ENCODE data around the gene PIK3AP1.

DNA sequence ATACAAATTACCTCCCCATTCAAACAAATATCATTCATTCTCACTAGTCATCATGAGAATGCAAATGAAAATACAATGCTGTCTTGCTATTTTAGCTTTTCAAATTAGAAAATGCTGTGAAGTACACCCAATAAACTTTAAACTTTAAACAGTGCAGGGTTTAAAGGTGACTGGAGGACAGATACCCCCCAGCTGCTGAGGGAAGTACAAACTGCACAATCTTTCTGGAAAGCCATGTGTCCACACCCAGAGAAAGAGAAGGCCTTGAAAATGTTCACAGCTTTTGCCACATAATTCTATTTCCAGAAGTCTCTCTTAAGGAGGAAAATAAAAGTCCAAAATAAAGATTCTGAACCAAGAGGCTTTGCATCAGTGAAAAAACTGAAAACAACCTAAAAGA lies 56.5 kb downstream of the PIK3AP1 start:
- TF ChIP-seq, protein P1, sequence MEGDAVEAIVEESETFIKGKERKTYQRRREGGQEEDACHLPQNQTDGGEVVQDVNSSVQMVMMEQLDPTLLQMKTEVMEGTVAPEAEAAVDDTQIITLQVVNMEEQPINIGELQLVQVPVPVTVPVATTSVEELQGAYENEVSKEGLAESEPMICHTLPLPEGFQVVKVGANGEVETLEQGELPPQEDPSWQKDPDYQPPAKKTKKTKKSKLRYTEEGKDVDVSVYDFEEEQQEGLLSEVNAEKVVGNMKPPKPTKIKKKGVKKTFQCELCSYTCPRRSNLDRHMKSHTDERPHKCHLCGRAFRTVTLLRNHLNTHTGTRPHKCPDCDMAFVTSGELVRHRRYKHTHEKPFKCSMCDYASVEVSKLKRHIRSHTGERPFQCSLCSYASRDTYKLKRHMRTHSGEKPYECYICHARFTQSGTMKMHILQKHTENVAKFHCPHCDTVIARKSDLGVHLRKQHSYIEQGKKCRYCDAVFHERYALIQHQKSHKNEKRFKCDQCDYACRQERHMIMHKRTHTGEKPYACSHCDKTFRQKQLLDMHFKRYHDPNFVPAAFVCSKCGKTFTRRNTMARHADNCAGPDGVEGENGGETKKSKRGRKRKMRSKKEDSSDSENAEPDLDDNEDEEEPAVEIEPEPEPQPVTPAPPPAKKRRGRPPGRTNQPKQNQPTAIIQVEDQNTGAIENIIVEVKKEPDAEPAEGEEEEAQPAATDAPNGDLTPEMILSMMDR (IDR thresholded peaks at IDR 0.05), result no peak
- TF ChIP-seq POLR2A (IDR thresholded peaks at IDR 0.05) (no peak), POLR2AphosphoS5 (IDR thresholded peaks at IDR 0.05) (no peak)
